Keratinocyte (primary cell): ENCODE results near the gene PGAP3. TPM values are rescaled to one million over a fixed set of nuclear protein-coding genes. Genes with fewer than 3 reads are reported as not detected.

Source experiments
- DNase-seq: peaks from one replicate; pipeline ENCODE4 v3.0.0-alpha.2; 2011; ENCODE audit warnings: low read depth, missing footprints, low spot score
- FAIRE-seq: peaks from 2 replicates; lab custom pipeline; 2011; peaks lifted over from hg19 to GRCh38; lab: Jason Lieb, UNC
- H2AFZ ChIP-seq: 2 replicates; pipeline ENCODE4 v1.6.0; 2012; ENCODE audit warnings: low read length, control low read depth, inconsistent platforms; ENCODE audit not compliant: control insufficient read depth
- H3K27ac ChIP-seq: 2 replicates; pipeline ENCODE4 v1.5.1; 2011; ENCODE audit warnings: low read length; ENCODE audit not compliant: control insufficient read depth, insufficient read depth
- H3K27me3 ChIP-seq: 3 replicates; pipeline ENCODE4 v1.6.0; 2011; ENCODE audit warnings: low read length; ENCODE audit not compliant: control insufficient read depth, insufficient read depth; ENCODE audit errors: extremely low read depth
- H3K36me3 ChIP-seq, 2 experiments: 2 replicates in 1 of 2; 3 replicates in 1 of 2; pipeline ENCODE4 v1.5.1; 2011; ENCODE audit warnings: low read length in 2 of 2, mild to moderate bottlenecking in 1 of 2; ENCODE audit not compliant: control insufficient read depth in 2 of 2, insufficient read depth in 2 of 2; ENCODE audit errors: extremely low read depth in 1 of 2
- H3K4me1 ChIP-seq: 3 replicates; pipeline ENCODE4 v1.5.1; 2011; ENCODE audit warnings: low read length; ENCODE audit not compliant: control insufficient read depth, insufficient read depth; ENCODE audit errors: extremely low read depth
- H3K4me2 ChIP-seq: 3 replicates; pipeline ENCODE4 v1.6.0; 2011; ENCODE audit warnings: low read depth, low read length; ENCODE audit not compliant: control insufficient read depth, insufficient read depth; ENCODE audit errors: extremely low read depth
- H3K4me3 ChIP-seq, 3 experiments: fragments of 200-600 bp in 1 of 3; sonication (generic) in 1 of 3; 2 replicates in 2 of 3; 3 replicates in 1 of 3; pipeline ENCODE4 v1.5.1; 2011 to 2016; ENCODE audit warnings: low read length in 3 of 3, mild to moderate bottlenecking in 3 of 3, control low read depth in 2 of 3, inconsistent platforms in 1 of 3, low read depth in 1 of 3, mixed read lengths in 1 of 3, mixed run types in 1 of 3, moderate library complexity in 1 of 3; ENCODE audit not compliant: control insufficient read depth in 2 of 3, insufficient read depth in 2 of 3; ENCODE audit errors: extremely low read depth in 1 of 3
- H3K79me2 ChIP-seq: 2 replicates; pipeline ENCODE4 v1.6.0; 2012; ENCODE audit warnings: low read length; ENCODE audit not compliant: control insufficient read depth, insufficient read depth
- H3K9ac ChIP-seq: 3 replicates; pipeline ENCODE4 v1.6.0; 2011; ENCODE audit warnings: low read length; ENCODE audit not compliant: control insufficient read depth, insufficient read depth; ENCODE audit errors: extremely low read depth
- H3K9me1 ChIP-seq: 3 replicates; pipeline ENCODE4 v1.6.0; 2011; ENCODE audit warnings: low read length; ENCODE audit not compliant: control insufficient read depth, insufficient read depth; ENCODE audit errors: extremely low read depth
- H3K9me3 ChIP-seq: 2 replicates; pipeline ENCODE4 v1.5.1; 2012; ENCODE audit warnings: low read depth, low read length; ENCODE audit not compliant: control insufficient read depth
- H4K20me1 ChIP-seq: 3 replicates; pipeline ENCODE4 v1.6.0; 2011; ENCODE audit warnings: low read length; ENCODE audit not compliant: control insufficient read depth, insufficient read depth; ENCODE audit errors: extremely low read depth
- EZH2 ChIP-seq: IDR thresholded peaks from one replicate; pipeline ENCODE4 v1.6.1; 2012; ENCODE audit warnings: inconsistent platforms, mild to moderate bottlenecking, low read length, moderate library complexity
- dilution Hi-C: fragments of 300-500 bp; cut with MboI; formaldehyde crosslinking; loops from one replicate; pipeline ENCODE4 v1.7.0; 2020; ENCODE audit warnings: low sequenced_read_pairs; ENCODE audit not compliant: extremely low pct_ligation_motif_present
- polyA plus RNA-seq, 5 experiments: library from polyadenylated mRNA; depleted of rRNA in 3 of 5; stranded (reverse) in 3 of 5; stranded (forward) in 1 of 5; unstranded in 1 of 5; fragments of >200 nt; gene quantifications; 1 replicate in 1 of 5; 2 replicates in 3 of 5; 3 replicates in 1 of 5; pipeline versions ENCODE4 v1.2.1 to v1.2.3, GENCODE V29; 2011 to 2012; ENCODE audit warnings: missing spikeins in 2 of 5, low read depth in 1 of 5, low replicate concordance in 1 of 5
- TF ChIP-seq, protein P1 (sequence below), 3 experiments: IDR thresholded peaks in 1 of 3; conservative IDR thresholded peaks in 1 of 3; optimal IDR thresholded peaks in 1 of 3; 2 replicates in 2 of 3; 3 replicates in 1 of 3; pipeline versions ENCODE3 to v1.5.1; 2011; ENCODE audit warnings: low read length in 3 of 3, mild to moderate bottlenecking in 3 of 3, moderate library complexity in 2 of 3, control low read depth in 1 of 3, inconsistent platforms in 1 of 3; ENCODE audit not compliant: insufficient read depth in 2 of 3; ENCODE audit errors: extremely low read depth in 1 of 3

PGAP3 gene
- polyA plus RNA-seq, 1 donor (not counting 4 experiments of a cell fraction or from before 2014, with no cell fraction given): 5.6 TPM

DNA sequence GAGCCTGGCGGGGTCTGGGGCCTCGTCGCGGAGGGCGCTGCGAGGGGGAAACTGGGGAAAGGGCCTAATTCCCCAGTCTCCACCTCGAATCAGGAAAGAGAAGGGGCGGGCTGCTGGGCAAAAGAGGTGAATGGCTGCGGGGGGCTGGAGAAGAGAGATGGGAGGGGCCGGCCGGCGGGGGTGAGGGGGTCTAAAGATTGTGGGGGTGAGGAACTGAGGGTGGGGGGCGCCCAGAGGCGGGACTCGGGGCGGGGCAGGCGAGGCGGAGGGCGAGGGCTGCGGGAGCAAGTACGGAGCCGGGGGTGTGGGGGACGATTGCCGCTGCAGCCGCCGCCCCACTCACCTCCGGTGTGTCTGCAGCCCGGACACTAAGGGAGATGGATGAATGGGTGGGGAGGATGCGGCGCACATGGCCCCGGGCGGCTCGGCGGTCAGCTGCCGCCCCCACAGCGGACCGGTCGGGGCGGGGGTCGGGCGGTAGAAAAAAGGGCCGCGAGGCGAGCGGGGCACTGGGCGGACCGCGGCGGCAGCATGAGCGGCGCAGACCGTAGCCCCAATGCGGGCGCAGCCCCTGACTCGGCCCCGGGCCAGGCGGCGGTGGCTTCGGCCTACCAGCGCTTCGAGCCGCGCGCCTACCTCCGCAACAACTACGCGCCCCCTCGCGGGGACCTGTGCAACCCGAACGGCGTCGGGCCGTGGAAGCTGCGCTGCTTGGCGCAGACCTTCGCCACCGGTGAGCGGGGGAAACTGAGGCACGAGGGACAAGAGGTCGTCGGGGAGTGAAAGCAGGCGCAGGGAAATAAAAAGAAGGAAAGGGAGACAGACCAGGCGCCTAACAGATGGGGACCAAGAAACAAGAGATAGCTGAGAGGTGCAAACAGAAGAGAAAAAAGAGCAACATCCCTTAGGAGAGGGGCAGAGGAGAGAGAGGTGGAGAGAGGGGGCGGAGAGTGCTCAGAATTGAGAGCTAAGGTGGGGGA, 19.6 kb downstream of the PGAP3 start, which contains the start of gene PNMT:
Gene PNMT, plus strand, starts transcription at position 509 of the 980 bp plus-strand sequence. Its CDS starts 23 bp downstream, at position 532.
- peaks cover 0 to 2% of the 10 kb centered on the region in 2 experiments for H3K36me3 ChIP-seq
- peaks cover 8% of the 10 kb centered on the region for H3K4me1 ChIP-seq
- H3K27ac ChIP-seq: no peak within 1 kb of the TSS
- peak within 1 kb of the TSS in 2 of 3 experiments; percentile 17 to 38 for H3K4me3 ChIP-seq
- H3K9ac ChIP-seq: peak within 1 kb of the TSS; percentile 33
- H4K20me1 ChIP-seq: no peaks in the 10 kb centered on the region
- H3K9me3 ChIP-seq: no peaks in the 10 kb centered on the region
- peaks cover 45% of the 10 kb centered on the region for H3K27me3 ChIP-seq
- peak within 1 kb of the TSS; percentile 30 for H2AFZ ChIP-seq
- H3K9me1 ChIP-seq: no peaks in the 10 kb centered on the region
- DNase-seq (no peak), FAIRE-seq (no peak)
- TF ChIP-seq, protein P1, sequence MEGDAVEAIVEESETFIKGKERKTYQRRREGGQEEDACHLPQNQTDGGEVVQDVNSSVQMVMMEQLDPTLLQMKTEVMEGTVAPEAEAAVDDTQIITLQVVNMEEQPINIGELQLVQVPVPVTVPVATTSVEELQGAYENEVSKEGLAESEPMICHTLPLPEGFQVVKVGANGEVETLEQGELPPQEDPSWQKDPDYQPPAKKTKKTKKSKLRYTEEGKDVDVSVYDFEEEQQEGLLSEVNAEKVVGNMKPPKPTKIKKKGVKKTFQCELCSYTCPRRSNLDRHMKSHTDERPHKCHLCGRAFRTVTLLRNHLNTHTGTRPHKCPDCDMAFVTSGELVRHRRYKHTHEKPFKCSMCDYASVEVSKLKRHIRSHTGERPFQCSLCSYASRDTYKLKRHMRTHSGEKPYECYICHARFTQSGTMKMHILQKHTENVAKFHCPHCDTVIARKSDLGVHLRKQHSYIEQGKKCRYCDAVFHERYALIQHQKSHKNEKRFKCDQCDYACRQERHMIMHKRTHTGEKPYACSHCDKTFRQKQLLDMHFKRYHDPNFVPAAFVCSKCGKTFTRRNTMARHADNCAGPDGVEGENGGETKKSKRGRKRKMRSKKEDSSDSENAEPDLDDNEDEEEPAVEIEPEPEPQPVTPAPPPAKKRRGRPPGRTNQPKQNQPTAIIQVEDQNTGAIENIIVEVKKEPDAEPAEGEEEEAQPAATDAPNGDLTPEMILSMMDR (optimal IDR thresholded peaks at IDR 0.05 in 1 of 3, IDR thresholded peaks at IDR 0.05 in 1 of 3, conservative IDR thresholded peaks at IDR 0.05 in 1 of 3; ENCODE audit: extremely low read depth in 1 of 3, insufficient read depth in 2 of 3, low read length in 3 of 3): peak; percentile 55 to 79 (median 78)
- peak; percentile 88 for TF ChIP-seq EZH2
- H3K4me2 ChIP-seq: peak within 1 kb of the TSS; percentile 44
- dilution Hi-C loops: no loop called here
- H3K79me2 ChIP-seq: no peaks in the 10 kb centered on the region

DNA sequence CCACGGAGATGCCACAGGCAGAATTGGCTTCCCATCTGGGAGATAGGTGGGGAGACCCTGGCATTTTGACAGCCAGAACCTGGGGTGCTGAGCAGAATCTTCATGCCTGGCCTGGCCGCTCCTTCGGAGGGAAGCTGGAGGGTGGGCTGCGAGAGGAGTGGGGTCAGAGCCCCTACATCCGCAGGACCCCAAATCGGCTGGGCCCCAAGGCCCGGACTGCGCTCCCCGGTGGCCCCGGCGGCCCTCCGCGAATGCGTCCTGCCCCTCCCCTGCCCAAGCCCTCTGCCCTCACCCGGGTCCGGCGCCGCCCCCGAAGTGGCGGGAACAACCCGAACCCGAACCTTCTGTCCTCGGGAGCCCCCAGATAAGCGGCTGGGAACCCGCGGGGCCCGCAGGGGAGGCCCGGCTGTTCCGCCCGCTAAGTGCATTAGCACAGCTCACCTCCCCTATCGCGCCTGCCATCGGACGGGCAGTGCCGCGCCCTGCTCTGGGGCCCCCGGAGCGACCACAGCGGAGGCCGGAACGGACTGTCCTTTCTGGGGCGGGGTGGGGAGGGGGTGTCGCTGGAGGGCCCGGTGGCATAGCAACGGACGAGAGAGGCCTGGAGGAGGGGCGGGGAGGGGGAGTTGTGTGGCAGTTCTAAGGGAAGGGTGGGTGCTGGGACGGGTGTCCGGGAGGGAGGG, 20.5 kb downstream of the PGAP3 start:
- H3K27ac ChIP-seq: no peak overlapping the region
- H3K9ac ChIP-seq: no peak overlapping the region
- dilution Hi-C loops: no loop called here
- H3K36me3 ChIP-seq: peaks cover 0 to 2% of the 10 kb centered on the region in 2 experiments
- H3K4me2 ChIP-seq: no peak overlapping the region
- H3K9me1 ChIP-seq: no peaks in the 10 kb centered on the region
- H3K9me3 ChIP-seq: no peaks in the 10 kb centered on the region
- H3K79me2 ChIP-seq: no peaks in the 10 kb centered on the region
- H3K27me3 ChIP-seq: peaks cover 45% of the 10 kb centered on the region
- no peak for FAIRE-seq
- no peak overlapping the region for H3K4me3 ChIP-seq
- no peak for DNase-seq
- peaks cover 8% of the 10 kb centered on the region for H3K4me1 ChIP-seq
- TF ChIP-seq, protein P1 (optimal IDR thresholded peaks at IDR 0.05 in 1 of 3, IDR thresholded peaks at IDR 0.05 in 1 of 3, conservative IDR thresholded peaks at IDR 0.05 in 1 of 3; ENCODE audit: extremely low read depth in 1 of 3, insufficient read depth in 2 of 3, low read length in 3 of 3): no peak
- peak; percentile 79 for TF ChIP-seq EZH2
- H2AFZ ChIP-seq: no peak overlapping the region
- H4K20me1 ChIP-seq: no peaks in the 10 kb centered on the region
